ENCODE measurements around the gene SPPL2A.

DNA sequence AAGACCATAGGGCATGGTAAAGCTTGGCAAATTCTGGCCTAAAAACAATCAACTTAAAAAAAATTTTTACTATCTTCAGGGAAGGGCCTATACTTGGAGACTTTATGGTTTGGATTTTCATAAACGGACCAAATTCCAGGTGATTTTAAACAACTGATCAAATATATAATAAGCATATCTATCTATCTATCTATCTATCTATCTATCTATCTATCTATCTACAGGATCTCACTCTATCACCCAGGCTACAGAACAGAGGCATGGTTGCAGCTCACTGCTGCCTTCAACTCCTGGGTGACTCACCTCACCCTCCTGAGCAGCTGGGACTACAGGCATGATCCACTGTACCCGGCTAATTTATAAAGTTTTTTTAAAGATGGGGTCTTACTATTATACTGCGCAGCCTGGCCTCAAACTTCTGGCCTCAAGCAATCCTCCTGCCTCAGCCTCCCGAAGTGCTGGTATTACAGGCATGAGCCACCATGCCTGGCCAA, 6.7 kb downstream of the SPPL2A start:
- no peak for TF ChIP-seq SIN3A (IDR thresholded peaks at IDR 0.05; ENCODE audit: borderline replicate concordance, insufficient read depth, low read length)
- no peak for TF ChIP-seq POLR2AphosphoS5 (IDR thresholded peaks at IDR 0.05; ENCODE audit: low read depth, low read length)
- TF ChIP-seq TAF1 (IDR thresholded peaks at IDR 0.05; ENCODE audit: borderline replicate concordance, insufficient read depth, low read length), result no peak
- TF ChIP-seq, protein P1, sequence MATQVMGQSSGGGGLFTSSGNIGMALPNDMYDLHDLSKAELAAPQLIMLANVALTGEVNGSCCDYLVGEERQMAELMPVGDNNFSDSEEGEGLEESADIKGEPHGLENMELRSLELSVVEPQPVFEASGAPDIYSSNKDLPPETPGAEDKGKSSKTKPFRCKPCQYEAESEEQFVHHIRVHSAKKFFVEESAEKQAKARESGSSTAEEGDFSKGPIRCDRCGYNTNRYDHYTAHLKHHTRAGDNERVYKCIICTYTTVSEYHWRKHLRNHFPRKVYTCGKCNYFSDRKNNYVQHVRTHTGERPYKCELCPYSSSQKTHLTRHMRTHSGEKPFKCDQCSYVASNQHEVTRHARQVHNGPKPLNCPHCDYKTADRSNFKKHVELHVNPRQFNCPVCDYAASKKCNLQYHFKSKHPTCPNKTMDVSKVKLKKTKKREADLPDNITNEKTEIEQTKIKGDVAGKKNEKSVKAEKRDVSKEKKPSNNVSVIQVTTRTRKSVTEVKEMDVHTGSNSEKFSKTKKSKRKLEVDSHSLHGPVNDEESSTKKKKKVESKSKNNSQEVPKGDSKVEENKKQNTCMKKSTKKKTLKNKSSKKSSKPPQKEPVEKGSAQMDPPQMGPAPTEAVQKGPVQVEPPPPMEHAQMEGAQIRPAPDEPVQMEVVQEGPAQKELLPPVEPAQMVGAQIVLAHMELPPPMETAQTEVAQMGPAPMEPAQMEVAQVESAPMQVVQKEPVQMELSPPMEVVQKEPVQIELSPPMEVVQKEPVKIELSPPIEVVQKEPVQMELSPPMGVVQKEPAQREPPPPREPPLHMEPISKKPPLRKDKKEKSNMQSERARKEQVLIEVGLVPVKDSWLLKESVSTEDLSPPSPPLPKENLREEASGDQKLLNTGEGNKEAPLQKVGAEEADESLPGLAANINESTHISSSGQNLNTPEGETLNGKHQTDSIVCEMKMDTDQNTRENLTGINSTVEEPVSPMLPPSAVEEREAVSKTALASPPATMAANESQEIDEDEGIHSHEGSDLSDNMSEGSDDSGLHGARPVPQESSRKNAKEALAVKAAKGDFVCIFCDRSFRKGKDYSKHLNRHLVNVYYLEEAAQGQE (IDR thresholded peaks at IDR 0.05; ENCODE audit: insufficient read depth in 1 of 2, low read depth in 2 of 2, low read length in 2 of 2), result no peak

Data from PFSK-1 (cell line).